Testis (tissue), 2 donors: ENCODE measurements around the gene CLIP2.

Experiments
- CTCF ChIP-seq, 3 experiments: fragments of 450-650 bp in 2 of 3; fragments of 200-600 bp in 1 of 3; sonication (generic) in 1 of 3; IDR thresholded peaks; one replicate each; pipeline ENCODE4 v1.5.1; 2016 to 2019; ENCODE audit warnings: antibody characterized with exemption in 3 of 3, mild to moderate bottlenecking in 2 of 3, moderate library complexity in 1 of 3
- POLR2A ChIP-seq: fragments of 450-650 bp; IDR thresholded peaks from one replicate; pipeline ENCODE4 v1.6.1; 2017; ENCODE audit warnings: antibody characterized with exemption, mild to moderate bottlenecking, moderate library complexity

GRCh38 chr7:74344786-74345185, 55.6 kb downstream of the CLIP2 start:
- TF ChIP-seq CTCF (IDR thresholded peaks at IDR 0.05) = no peak
- TF ChIP-seq POLR2A = no peak
